Activated CD4-positive, CD25-positive, alpha-beta regulatory T cell (primary cell): ENCODE data around the gene CAPZB.

Source experiments
- DNase-seq, 4 experiments: peaks; one replicate each; lab custom pipeline; 2025; lab: John Stamatoyannopoulos, UW

CAPZB gene

DNA sequence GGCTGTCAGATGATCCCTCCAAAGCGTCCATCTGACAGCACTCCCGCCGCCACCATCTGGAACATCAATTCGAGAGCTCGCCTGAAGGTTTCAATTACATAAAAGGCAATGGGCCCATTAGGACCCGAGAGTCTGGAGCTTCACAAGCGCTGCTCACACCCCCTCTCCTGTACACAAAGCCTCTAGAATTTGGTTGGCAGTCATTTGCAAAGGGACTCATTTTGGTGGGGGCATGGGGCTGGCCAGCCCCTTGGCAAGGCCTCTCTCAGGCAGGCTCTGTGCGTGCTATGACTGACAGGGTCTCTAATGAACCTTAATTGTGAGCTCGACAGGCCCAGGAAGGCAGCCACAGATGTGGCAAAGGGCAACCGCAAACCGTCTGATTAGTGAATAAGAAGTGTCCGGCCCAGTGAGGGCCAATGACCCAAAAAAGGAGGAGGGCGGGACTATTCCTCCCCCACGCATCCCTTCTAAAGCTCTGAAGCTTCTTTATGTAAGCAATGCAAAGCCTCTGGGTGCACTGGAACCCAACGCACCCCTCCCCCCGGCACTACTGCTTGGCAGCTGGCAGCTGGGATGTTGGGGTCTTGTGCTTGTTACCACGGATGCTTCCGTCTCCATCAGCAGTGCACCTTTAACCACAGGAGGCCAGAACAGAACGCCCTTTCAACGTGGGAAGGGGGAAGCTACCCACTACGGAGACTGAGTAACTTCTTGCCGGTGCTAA, 79.4 kb downstream of the CAPZB start:
- no peak for DNase-seq

GRCh38 chr1:19405195-19405760, 80.1 kb downstream of the CAPZB start:
- no peak for DNase-seq

GRCh38 chr1:19404748-19405147, 80.6 kb downstream of the CAPZB start:
- no peak for DNase-seq

DNA sequence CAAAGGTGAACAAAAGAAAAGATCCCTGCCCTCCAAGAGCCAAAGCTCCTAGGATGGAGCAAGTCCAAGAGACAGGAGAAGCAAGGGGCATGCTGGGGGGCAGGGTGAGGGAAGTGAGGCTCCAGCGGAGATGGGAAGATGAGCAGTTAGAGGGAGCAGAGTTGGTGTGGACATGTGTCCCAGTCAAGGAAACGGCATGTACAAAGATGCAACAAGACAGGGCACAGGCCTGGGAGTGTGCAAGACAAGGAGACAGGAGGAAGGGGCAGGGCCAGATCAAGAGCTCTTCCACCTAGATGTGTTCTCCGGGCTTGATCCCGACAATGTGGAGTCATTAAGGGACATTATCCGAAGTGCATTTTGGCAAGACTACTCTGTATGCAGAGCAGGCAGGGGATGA, 82.1 kb downstream of the CAPZB start:
- DNase-seq = no peak

- no peak for DNase-seq
Observed at GRCh38 chr1:19402031-19402813, 83.1 kb downstream of the CAPZB start.

GRCh38 chr1:19401535-19401889, 83.8 kb downstream of the CAPZB start:
- no peak for DNase-seq

DNA sequence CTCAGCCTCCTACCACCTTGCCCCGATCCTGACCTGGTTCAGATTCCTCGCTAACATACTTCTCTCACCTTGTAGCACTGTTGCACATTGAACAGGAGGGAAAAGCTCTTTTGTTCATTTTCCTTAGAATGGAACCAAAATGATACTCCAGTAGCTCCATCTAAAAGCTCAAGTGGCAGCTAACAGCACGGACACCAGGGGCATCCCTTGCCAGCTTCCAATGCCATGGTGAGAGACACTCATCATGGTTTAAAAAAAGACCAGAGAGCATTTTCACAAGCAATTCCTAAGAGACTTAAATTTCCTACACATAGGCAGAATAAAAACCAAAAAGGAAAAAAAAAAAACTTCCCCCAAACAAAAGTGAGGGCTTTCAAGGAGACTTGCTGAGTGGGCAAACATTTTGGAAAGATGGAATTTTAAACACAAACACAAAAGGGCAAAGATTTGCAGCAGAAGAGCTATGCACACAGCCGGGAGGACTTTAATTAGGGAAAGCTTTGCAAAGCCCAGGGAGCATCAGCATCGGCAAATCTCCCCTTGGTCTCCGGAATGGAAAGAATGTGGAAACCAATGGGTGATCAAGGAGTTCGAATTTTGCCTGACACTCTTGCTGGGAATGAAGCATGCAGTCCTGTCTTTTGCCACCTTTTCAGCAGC, 84.3 kb downstream of the CAPZB start:
- no peak for DNase-seq

- no peak for DNase-seq
Observed at GRCh38 chr1:19400192-19400611, 85.1 kb downstream of the CAPZB start.

GRCh38 chr1:19398309-19398760, 87.0 kb downstream of the CAPZB start:
- no peak for DNase-seq

DNA sequence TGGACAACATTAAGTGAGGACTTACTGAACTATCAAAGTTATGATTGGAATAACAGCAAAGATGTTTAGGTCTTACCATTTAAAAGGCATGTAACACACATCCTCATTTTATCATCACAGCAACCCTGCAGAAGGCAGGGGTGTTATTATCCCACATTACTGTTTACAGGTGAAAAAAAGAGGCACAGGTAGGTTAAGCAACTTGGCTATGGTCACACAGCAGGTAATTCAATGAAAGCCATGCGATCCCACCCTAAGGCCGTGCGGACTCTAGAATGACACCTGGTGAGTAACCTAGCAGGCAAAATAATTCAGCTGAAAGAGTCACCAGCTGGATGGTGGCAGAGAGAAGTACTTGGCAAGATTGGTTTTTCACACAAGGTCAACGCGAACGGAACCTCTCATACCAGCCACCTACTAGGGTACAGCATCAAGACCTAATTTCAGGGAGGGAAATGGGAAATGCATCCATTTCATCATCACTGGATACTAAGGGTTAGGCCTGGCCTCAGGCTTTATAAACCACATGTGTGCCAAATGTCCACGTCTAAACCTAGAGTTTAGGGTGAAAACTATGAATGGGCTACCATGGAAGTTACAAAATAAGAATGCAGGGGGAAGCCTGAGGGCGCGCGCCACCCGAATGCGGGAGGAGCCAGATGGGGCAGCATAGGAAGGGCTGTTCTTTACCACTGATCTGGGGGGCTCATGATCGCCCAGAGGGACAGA, 88.0 kb downstream of the CAPZB start:
- DNase-seq = no peak

GRCh38 chr1:19396280-19396679, 89.1 kb downstream of the CAPZB start:
- DNase-seq = no peak

DNA sequence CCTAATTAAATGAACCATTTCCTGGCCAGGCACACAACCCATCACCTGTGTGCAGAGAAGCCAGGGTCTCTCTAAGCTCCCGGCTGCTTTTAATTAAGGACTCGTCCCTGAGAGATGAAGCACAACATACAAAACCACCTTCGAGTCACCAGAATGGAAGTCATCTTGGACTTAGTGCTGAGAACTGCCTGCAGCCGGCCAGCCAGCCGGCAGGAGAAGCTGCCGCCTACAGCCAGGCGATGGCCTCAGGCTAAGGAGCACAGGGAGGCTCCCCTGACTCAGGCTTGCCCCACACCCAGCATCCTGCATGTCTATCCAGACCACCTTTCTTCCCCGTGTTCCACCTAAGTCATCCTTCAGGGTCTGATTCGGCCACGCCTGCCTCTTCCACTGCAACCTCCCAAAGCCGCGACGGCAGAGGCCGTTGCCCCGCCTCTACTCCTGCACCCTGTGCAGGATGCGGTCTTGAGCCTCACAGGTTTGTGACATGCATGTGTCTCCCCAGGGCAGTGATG, 89.6 kb downstream of the CAPZB start:
- no peak for DNase-seq

GRCh38 chr1:19393046-19393445, 92.3 kb downstream of the CAPZB start:
- DNase-seq = no peak

DNA sequence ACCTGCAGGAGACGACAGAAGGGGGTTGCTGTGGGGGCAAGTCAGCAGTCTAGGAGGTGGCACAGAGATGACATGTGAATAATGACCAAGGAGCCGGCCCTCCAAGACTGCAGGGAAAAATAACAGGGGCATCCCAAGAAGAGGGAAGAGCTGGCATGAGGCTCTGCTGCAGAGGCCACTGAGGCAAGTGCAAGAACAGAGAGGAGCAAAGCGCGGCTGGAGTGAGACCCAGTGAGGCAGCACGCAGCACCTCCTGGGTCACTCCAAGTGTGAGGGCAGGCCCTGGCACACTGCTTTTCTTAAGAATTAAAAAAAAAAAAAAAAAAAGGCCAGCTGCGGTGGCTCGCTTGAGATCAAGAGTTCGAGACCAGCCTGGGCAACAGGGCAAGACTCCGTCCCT, 93.1 kb downstream of the CAPZB start:
- DNase-seq = no peak

DNA sequence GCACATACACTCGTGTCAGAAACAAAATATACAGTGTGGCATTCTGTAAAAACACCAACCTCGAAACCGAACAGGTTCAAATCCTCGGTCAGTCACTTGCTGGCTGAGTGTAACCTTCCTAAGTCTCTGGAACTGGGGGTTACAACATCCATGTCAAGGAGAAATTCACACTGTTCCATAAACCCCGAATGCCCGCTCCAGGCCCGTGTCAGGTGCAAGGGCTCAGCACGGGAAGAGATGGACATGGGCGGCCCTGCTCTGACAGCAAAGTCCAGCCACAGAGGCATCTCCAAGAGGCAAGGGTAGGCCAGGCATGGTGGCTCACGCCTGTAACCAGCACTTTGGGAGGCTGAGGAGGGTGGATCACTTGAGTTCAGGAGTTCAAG, 93.8 kb downstream of the CAPZB start:
- DNase-seq = no peak

- DNase-seq = peak in 2 of 4 experiments; percentile 12 to 20
Observed at GRCh38 chr1:19390901-19391595, 94.3 kb downstream of the CAPZB start.

DNA sequence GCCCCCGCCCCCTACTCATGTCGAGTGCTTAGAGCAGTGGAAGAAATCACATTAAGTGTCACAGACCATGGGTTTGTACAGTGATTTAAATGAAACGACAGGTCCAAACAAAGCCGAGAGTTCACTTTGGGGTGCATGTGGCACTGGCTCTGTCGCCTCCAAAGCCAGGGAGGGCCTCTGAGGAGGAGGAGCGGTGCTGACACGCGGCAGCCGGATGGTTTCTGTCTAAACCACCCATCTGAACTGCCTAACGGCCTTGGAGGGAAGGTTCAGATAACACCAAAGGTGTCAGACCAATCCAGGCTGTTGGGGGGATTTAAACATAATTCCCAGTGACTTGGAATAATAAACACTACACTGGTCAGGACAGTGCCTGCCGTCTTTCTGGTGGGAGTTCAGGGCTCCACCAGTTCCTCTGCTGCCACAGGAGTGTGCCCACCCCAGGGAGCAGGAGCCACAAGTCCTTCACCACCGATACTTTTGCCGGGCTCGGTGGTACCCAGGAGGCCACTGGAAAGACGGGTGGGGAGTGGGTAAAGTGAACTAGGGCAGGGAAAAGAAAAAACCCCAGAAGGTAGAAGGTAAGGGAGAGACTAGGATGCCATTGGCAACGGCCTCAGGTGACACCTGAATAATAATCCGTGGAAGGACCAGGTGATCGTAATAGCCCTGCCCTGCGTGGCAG, 95.0 kb downstream of the CAPZB start:
- DNase-seq = no peak

- DNase-seq = no peak
Observed at GRCh38 chr1:19388980-19389379, 96.4 kb downstream of the CAPZB start.

DNA sequence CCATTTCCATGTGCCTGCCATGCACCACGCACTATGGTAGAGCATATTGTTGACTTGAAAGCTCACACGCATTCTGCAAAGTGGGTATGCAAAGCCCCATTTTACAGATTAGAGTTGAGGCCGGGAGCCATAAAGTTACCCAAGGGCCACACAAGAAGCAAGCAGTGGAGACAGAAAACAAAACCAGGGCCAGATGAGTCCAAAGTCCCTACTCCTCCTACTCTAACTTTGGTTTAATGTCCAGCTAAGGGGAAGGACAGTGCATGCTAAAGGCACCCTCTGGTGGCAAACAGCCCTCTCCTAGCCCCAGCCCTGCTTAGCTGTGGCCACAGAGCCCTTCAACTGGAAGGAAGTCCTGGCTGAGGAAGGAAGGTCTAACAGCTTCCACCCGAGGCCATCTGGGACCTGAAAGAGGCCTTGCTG, 98.3 kb downstream of the CAPZB start:
- DNase-seq = no peak

- no peak for DNase-seq
Observed at GRCh38 chr1:19385869-19386591, 99.3 kb downstream of the CAPZB start.
